ENCODE measurements around the gene KLHL6. TPM values are rescaled to one million over a fixed set of nuclear protein-coding genes. Genes with fewer than 3 reads are reported as not detected.

The KLHL6 gene
- total RNA-seq, 1 experiment from 2014 or later, result 0.03 TPM

DNA sequence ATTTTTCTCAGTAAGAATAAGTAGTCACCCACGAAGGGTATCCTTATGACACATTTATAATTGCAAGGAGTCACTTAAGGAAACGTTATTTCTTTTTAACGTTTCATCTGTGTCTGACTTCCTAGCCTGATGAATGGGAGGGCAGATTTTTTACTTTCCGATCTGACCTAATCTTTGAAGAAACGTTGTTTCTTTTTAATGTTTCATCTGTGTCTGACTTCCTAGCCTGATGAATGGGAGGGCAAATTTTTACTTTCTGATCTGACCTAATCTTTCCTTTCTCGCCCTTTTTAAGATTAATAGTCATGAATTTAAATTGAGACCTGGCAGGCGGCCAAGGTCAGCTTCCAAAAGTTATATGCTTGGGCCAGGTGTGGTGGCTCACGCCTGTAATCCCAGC, 3.0 kb upstream of the KLHL6 start:
- TF ChIP-seq TCF7L2 (IDR thresholded peaks at IDR 0.05; ENCODE audit: low read depth, low read length) (no peak), SIN3A (IDR thresholded peaks at IDR 0.05; ENCODE audit: borderline replicate concordance, insufficient read depth, low read depth, low read length) (no peak), POLR2AphosphoS5 (IDR thresholded peaks at IDR 0.05; ENCODE audit: low read depth, low read length) (no peak)
- TF ChIP-seq, protein P1, sequence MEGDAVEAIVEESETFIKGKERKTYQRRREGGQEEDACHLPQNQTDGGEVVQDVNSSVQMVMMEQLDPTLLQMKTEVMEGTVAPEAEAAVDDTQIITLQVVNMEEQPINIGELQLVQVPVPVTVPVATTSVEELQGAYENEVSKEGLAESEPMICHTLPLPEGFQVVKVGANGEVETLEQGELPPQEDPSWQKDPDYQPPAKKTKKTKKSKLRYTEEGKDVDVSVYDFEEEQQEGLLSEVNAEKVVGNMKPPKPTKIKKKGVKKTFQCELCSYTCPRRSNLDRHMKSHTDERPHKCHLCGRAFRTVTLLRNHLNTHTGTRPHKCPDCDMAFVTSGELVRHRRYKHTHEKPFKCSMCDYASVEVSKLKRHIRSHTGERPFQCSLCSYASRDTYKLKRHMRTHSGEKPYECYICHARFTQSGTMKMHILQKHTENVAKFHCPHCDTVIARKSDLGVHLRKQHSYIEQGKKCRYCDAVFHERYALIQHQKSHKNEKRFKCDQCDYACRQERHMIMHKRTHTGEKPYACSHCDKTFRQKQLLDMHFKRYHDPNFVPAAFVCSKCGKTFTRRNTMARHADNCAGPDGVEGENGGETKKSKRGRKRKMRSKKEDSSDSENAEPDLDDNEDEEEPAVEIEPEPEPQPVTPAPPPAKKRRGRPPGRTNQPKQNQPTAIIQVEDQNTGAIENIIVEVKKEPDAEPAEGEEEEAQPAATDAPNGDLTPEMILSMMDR (IDR thresholded peaks at IDR 0.05), result no peak
- TF ChIP-seq, protein P2, sequence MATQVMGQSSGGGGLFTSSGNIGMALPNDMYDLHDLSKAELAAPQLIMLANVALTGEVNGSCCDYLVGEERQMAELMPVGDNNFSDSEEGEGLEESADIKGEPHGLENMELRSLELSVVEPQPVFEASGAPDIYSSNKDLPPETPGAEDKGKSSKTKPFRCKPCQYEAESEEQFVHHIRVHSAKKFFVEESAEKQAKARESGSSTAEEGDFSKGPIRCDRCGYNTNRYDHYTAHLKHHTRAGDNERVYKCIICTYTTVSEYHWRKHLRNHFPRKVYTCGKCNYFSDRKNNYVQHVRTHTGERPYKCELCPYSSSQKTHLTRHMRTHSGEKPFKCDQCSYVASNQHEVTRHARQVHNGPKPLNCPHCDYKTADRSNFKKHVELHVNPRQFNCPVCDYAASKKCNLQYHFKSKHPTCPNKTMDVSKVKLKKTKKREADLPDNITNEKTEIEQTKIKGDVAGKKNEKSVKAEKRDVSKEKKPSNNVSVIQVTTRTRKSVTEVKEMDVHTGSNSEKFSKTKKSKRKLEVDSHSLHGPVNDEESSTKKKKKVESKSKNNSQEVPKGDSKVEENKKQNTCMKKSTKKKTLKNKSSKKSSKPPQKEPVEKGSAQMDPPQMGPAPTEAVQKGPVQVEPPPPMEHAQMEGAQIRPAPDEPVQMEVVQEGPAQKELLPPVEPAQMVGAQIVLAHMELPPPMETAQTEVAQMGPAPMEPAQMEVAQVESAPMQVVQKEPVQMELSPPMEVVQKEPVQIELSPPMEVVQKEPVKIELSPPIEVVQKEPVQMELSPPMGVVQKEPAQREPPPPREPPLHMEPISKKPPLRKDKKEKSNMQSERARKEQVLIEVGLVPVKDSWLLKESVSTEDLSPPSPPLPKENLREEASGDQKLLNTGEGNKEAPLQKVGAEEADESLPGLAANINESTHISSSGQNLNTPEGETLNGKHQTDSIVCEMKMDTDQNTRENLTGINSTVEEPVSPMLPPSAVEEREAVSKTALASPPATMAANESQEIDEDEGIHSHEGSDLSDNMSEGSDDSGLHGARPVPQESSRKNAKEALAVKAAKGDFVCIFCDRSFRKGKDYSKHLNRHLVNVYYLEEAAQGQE (IDR thresholded peaks at IDR 0.05; ENCODE audit: insufficient read depth in 1 of 2, low read depth in 2 of 2, low read length in 1 of 2), result no peak
- Histone ChIP-seq H3K27me3 (ENCODE audit: control insufficient read depth, insufficient read depth, low read length) (no peaks in the 10 kb centered on the region), H3K9me3 (ENCODE audit: control insufficient read depth, insufficient read depth, low read depth, low read length) (no peaks in the 10 kb centered on the region), H3K36me3 (ENCODE audit: control insufficient read depth, insufficient read depth, low read length) (no peaks in the 10 kb centered on the region), H3K27ac (ENCODE audit: low read length) (no peak overlapping the region), H3K4me3 (ENCODE audit: low read depth in 2 of 2, low read length in 2 of 2) (no peak overlapping the region), H3K4me1 (ENCODE audit: control insufficient read depth, insufficient read depth, low read length) (no peaks in the 10 kb centered on the region)
- ATAC-seq (no peak), DNase-seq (ENCODE audit: low read depth, low spot score) (no peak)
- ChIA-PET POLR2A (no interaction called here), CTCF (no interaction called here)
- no TSS peak for BruUV-seq (replicated peaks)
- intact Hi-C loops (cut with micrococcal nuclease; ENCODE audit: unreplicated experiment) (no loop called here), in situ Hi-C loops (cut with HindIII; ENCODE audit: low pct_unique_long_range_greater_than_20kb, low sequenced_read_pairs) (no loop called here)

DNA sequence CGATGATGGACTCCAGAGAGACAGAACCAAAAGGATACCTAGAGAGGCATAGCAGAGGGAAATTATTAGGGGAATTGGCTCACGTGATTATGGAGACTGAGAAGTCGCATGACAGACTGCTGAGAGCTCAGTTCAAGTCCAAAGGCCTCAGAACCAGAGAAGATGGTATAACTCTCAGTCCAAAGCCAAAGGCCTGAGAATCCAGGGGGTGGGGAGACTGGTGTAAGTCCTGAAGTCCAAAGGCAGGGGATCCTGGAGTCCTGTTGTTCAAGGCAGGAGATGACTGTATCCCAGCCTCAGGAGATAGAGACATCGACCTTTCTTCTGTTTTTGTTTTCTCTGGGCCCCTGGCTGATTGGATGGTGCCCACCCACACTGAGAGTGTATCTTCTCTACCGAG, 1.2 kb upstream of the KLHL6 start:
- CTCF ChIA-PET, result interaction anchor here (0.6 kb wide), 1 partner anchor 102 kb away, joined by 5 read pairs; no protein-coding TSS in a partner anchor
- no peak overlapping the region for H3K4me3 ChIP-seq (ENCODE audit: low read depth in 2 of 2, low read length in 2 of 2)
- BruUV-seq (replicated peaks), result no TSS peak
- no peak for ATAC-seq
- intact Hi-C loops (cut with micrococcal nuclease; ENCODE audit: unreplicated experiment) (no loop called here), in situ Hi-C loops (cut with HindIII; ENCODE audit: low pct_unique_long_range_greater_than_20kb, low sequenced_read_pairs) (no loop called here)
- H3K27me3 ChIP-seq (ENCODE audit: control insufficient read depth, insufficient read depth, low read length), result no peaks in the 10 kb centered on the region
- DNase-seq (ENCODE audit: low read depth, low spot score), result no peak
- POLR2A ChIA-PET, result no interaction called here
- TF ChIP-seq, protein P2 (IDR thresholded peaks at IDR 0.05; ENCODE audit: insufficient read depth in 1 of 2, low read depth in 2 of 2, low read length in 1 of 2), result no peak
- TF ChIP-seq SIN3A (IDR thresholded peaks at IDR 0.05; ENCODE audit: borderline replicate concordance, insufficient read depth, low read depth, low read length) (no peak), POLR2AphosphoS5 (IDR thresholded peaks at IDR 0.05; ENCODE audit: low read depth, low read length) (no peak), TCF7L2 (IDR thresholded peaks at IDR 0.05; ENCODE audit: low read depth, low read length) (no peak)
- TF ChIP-seq, protein P1 (IDR thresholded peaks at IDR 0.05), result no peak
- no peak overlapping the region for H3K27ac ChIP-seq (ENCODE audit: low read length)
- H3K9me3 ChIP-seq (ENCODE audit: control insufficient read depth, insufficient read depth, low read depth, low read length), result no peaks in the 10 kb centered on the region
- no peaks in the 10 kb centered on the region for H3K36me3 ChIP-seq (ENCODE audit: control insufficient read depth, insufficient read depth, low read length)
- H3K4me1 ChIP-seq (ENCODE audit: control insufficient read depth, insufficient read depth, low read length), result no peaks in the 10 kb centered on the region
